Fibroblast of lung (primary cell): Measurements from ENCODE around the gene APP. TPM values are rescaled to one million over a fixed set of nuclear protein-coding genes. Genes with fewer than 3 reads are reported as not detected.

Source experiments
- DNase-seq, 2 donors: peaks; one replicate each; pipeline versions ENCODE4 v3.0.0 to v3.0.0-alpha.2; 2010; ENCODE audit warnings: low read depth in 2 of 2
- H2AFZ ChIP-seq: 2 replicates; pipeline ENCODE4 v1.5.1; 2012; ENCODE audit warnings: low read length, control low read depth, inconsistent platforms
- H3K27ac ChIP-seq: 2 replicates; pipeline ENCODE4 v1.5.1; 2011; ENCODE audit warnings: low read length, control low read depth; ENCODE audit not compliant: insufficient read depth
- H3K27me3 ChIP-seq: 2 replicates; pipeline ENCODE4 v1.5.1; 2011; ENCODE audit warnings: mild to moderate bottlenecking, low read length; ENCODE audit not compliant: control insufficient read depth, insufficient read depth
- H3K36me3 ChIP-seq: 2 replicates; pipeline ENCODE4 v1.5.1; 2011; ENCODE audit warnings: low read length; ENCODE audit not compliant: control insufficient read depth, insufficient read depth
- H3K4me1 ChIP-seq: 2 replicates; pipeline ENCODE4 v1.5.1; 2011; ENCODE audit warnings: low read length; ENCODE audit not compliant: control insufficient read depth, insufficient read depth; ENCODE audit errors: extremely low read depth
- H3K4me2 ChIP-seq: 2 replicates; pipeline ENCODE4 v1.5.1; 2011; ENCODE audit warnings: low read length, control low read depth; ENCODE audit not compliant: insufficient read depth; ENCODE audit errors: extremely low read depth
- H3K4me3 ChIP-seq, 4 experiments: fragments of 200-600 bp in 1 of 4; sonication (generic) in 1 of 4; replicated peaks in 1 of 4; 2 replicates each; pipeline ENCODE4 v1.5.1; 2011 to 2016; ENCODE audit warnings: low read length in 4 of 4, low read depth in 3 of 4, mild to moderate bottlenecking in 3 of 4, control low read depth in 2 of 4, inconsistent platforms in 1 of 4, mixed read lengths in 1 of 4; ENCODE audit not compliant: insufficient read depth in 1 of 4; ENCODE audit errors: control extremely low read depth in 1 of 4
- H3K79me2 ChIP-seq: 2 replicates; pipeline ENCODE4 v1.5.1; 2012; ENCODE audit warnings: mild to moderate bottlenecking, low read length, inconsistent platforms; ENCODE audit not compliant: control insufficient read depth, insufficient read depth
- H3K9ac ChIP-seq: 2 replicates; pipeline ENCODE4 v1.5.1; 2011; ENCODE audit warnings: mild to moderate bottlenecking, low read length, control low read depth; ENCODE audit not compliant: insufficient read depth
- H3K9me3 ChIP-seq: 2 replicates; pipeline ENCODE4 v1.5.1; 2012; ENCODE audit warnings: low read depth, low read length; ENCODE audit not compliant: control insufficient read depth, insufficient read depth
- H4K20me1 ChIP-seq: 2 replicates; pipeline ENCODE4 v1.5.1; 2011; ENCODE audit warnings: low read length; ENCODE audit not compliant: control insufficient read depth, insufficient read depth; ENCODE audit errors: extremely low read depth
- EZH2 ChIP-seq: IDR thresholded peaks from 2 replicates; pipeline ENCODE4 v1.5.1; 2012; ENCODE audit warnings: low read length, control low read depth, mild to moderate bottlenecking; ENCODE audit errors: missing control alignments
- polyA plus RNA-seq, 2 donors: library from polyadenylated mRNA; depleted of rRNA in 1 of 2; stranded (reverse) in 1 of 2; unstranded in 1 of 2; fragments of >200 nt; gene quantifications; 2 replicates each; pipeline ENCODE4 v1.2.1, GENCODE V29; 2011 to 2012; ENCODE audit warnings: missing spikeins in 1 of 2
- total RNA-seq: library from RNA; depleted of rRNA; stranded (reverse); fragments of >200 nt; gene quantifications from 2 replicates; pipeline ENCODE4 v1.2.1, GENCODE V29; 2014
- TF ChIP-seq, protein P1 (sequence below), 2 donors: IDR thresholded peaks in 1 of 2; conservative IDR thresholded peaks in 1 of 2; 1 replicate in 1 of 2; 2 replicates in 1 of 2; pipeline ENCODE4 v1.5.1; 2011 to 2012; ENCODE audit warnings: low read length in 2 of 2, control low read depth in 1 of 2, inconsistent platforms in 1 of 2, low read depth in 1 of 2, mild to moderate bottlenecking in 1 of 2

The APP gene
- total and polyA plus RNA-seq, 2 donors (not counting 1 experiment from before 2014, with no cell fraction given): 633 to 1,088 TPM

DNA sequence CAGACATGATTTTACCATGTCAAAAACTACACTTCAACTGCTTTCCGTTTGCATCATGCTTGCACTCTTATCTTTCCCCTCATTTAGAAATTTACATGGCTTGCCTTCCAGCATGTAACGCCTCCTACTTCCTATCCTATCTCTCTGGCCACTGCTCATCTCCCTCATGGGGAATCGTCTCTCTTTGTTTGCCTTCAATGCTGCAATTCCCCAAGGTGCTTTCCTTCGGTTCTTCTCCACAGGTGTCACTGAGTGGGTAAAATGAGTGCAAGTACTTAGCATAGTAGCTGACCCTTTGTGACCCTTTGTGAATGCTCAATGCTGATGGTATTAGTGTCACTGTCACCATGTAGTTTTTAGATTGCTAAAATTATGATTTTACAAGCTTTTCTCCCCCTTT lies 63.1 kb downstream of the APP start:
- H3K4me1 ChIP-seq: no peaks in the 10 kb centered on the region
- H3K9ac ChIP-seq: no peak overlapping the region
- no peaks in the 10 kb centered on the region for H3K9me3 ChIP-seq
- no peak overlapping the region for H2AFZ ChIP-seq
- DNase-seq: no peak
- H3K4me3 ChIP-seq: no peak overlapping the region
- peaks cover 23% of the 10 kb centered on the region for H3K79me2 ChIP-seq
- H3K27me3 ChIP-seq: no peaks in the 10 kb centered on the region
- H4K20me1 ChIP-seq: no peaks in the 10 kb centered on the region
- TF ChIP-seq, protein P1, sequence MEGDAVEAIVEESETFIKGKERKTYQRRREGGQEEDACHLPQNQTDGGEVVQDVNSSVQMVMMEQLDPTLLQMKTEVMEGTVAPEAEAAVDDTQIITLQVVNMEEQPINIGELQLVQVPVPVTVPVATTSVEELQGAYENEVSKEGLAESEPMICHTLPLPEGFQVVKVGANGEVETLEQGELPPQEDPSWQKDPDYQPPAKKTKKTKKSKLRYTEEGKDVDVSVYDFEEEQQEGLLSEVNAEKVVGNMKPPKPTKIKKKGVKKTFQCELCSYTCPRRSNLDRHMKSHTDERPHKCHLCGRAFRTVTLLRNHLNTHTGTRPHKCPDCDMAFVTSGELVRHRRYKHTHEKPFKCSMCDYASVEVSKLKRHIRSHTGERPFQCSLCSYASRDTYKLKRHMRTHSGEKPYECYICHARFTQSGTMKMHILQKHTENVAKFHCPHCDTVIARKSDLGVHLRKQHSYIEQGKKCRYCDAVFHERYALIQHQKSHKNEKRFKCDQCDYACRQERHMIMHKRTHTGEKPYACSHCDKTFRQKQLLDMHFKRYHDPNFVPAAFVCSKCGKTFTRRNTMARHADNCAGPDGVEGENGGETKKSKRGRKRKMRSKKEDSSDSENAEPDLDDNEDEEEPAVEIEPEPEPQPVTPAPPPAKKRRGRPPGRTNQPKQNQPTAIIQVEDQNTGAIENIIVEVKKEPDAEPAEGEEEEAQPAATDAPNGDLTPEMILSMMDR (conservative IDR thresholded peaks at IDR 0.05 in 1 of 2, IDR thresholded peaks at IDR 0.05 in 1 of 2; ENCODE audit: low read depth in 1 of 2, low read length in 2 of 2): no peak
- TF ChIP-seq EZH2: no peak
- H3K27ac ChIP-seq: no peak overlapping the region
- H3K36me3 ChIP-seq: peaks cover 2% of the 10 kb centered on the region
- no peak overlapping the region for H3K4me2 ChIP-seq

- no peak overlapping the region for H3K27ac ChIP-seq
- no peaks in the 10 kb centered on the region for H4K20me1 ChIP-seq
- H3K27me3 ChIP-seq: no peaks in the 10 kb centered on the region
- H3K4me1 ChIP-seq: no peaks in the 10 kb centered on the region
- no peak overlapping the region for H3K4me3 ChIP-seq
- DNase-seq: no peak
- no peak overlapping the region for H2AFZ ChIP-seq
- H3K4me2 ChIP-seq: no peak overlapping the region
- H3K9me3 ChIP-seq: no peaks in the 10 kb centered on the region
- peaks cover 22% of the 10 kb centered on the region for H3K79me2 ChIP-seq
- peaks cover 2% of the 10 kb centered on the region for H3K36me3 ChIP-seq
- TF ChIP-seq, protein P1 (conservative IDR thresholded peaks at IDR 0.05 in 1 of 2, IDR thresholded peaks at IDR 0.05 in 1 of 2; ENCODE audit: low read depth in 1 of 2, low read length in 2 of 2): no peak
- no peak for TF ChIP-seq EZH2
- H3K9ac ChIP-seq: no peak overlapping the region
Observed at GRCh38 chr21:26106562-26106961, 64.0 kb downstream of the APP start.

- TF ChIP-seq EZH2: no peak
- TF ChIP-seq, protein P1 (conservative IDR thresholded peaks at IDR 0.05 in 1 of 2, IDR thresholded peaks at IDR 0.05 in 1 of 2; ENCODE audit: low read depth in 1 of 2, low read length in 2 of 2): no peak
- H4K20me1 ChIP-seq: no peaks in the 10 kb centered on the region
- no peaks in the 10 kb centered on the region for H3K4me1 ChIP-seq
- H3K36me3 ChIP-seq: peaks cover 2% of the 10 kb centered on the region
- no peak overlapping the region for H3K27ac ChIP-seq
- no peak overlapping the region for H3K9ac ChIP-seq
- no peak overlapping the region for H3K4me2 ChIP-seq
- no peak for DNase-seq
- H3K4me3 ChIP-seq: no peak overlapping the region
- H2AFZ ChIP-seq: no peak overlapping the region
- H3K79me2 ChIP-seq: peaks cover 24% of the 10 kb centered on the region
- no peaks in the 10 kb centered on the region for H3K27me3 ChIP-seq
- no peaks in the 10 kb centered on the region for H3K9me3 ChIP-seq
Observed at GRCh38 chr21:26105819-26106218, 64.8 kb downstream of the APP start.
